ENCODE measurements around the gene ARHGAP28.
"Not testable (repeated sequence)": the region's sequence is repeated elsewhere in the genome, so short reads cannot be mapped to it uniquely, and the experiment has no call there.

ARHGAP28 gene

GRCh38 chr18:6778459-6779247 lies 49.1 kb downstream of the ARHGAP28 start:
- no peak for DNase-seq

- DNase-seq, result no peak
Measured at GRCh38 chr18:6781142-6781714, 51.7 kb downstream of the ARHGAP28 start.

- DNase-seq, result no peak
Measured at GRCh38 chr18:6781796-6782195, 52.3 kb downstream of the ARHGAP28 start.

GRCh38 chr18:6782861-6783260 lies 53.3 kb downstream of the ARHGAP28 start:
- no peak for DNase-seq

- no peak for DNase-seq
Measured at GRCh38 chr18:6784046-6784445, 54.5 kb downstream of the ARHGAP28 start.

- no peak for DNase-seq
Measured at GRCh38 chr18:6785001-6785400, 55.5 kb downstream of the ARHGAP28 start.

- DNase-seq, result no peak
Measured at GRCh38 chr18:6785411-6785810, 55.9 kb downstream of the ARHGAP28 start.

- no peak for DNase-seq
Measured at GRCh38 chr18:6792391-6792790, 62.9 kb downstream of the ARHGAP28 start.

- no peak for DNase-seq
Measured at GRCh38 chr18:6793455-6793854, 63.9 kb downstream of the ARHGAP28 start.

- DNase-seq, result no peak
Measured at GRCh38 chr18:6793986-6794385, 64.5 kb downstream of the ARHGAP28 start.

GRCh38 chr18:6795307-6795706 lies 65.8 kb downstream of the ARHGAP28 start:
- DNase-seq, result no peak

- no peak for DNase-seq
Measured at GRCh38 chr18:6796511-6796910, 67.0 kb downstream of the ARHGAP28 start.

- DNase-seq, result no peak
Measured at GRCh38 chr18:6797171-6797570, 67.7 kb downstream of the ARHGAP28 start.

- DNase-seq, result no peak
Measured at GRCh38 chr18:6798896-6799295, 69.4 kb downstream of the ARHGAP28 start.

- not testable (repeated sequence) for DNase-seq
Measured at GRCh38 chr18:6800309-6800708, 70.8 kb downstream of the ARHGAP28 start.

- no peak for DNase-seq
Measured at GRCh38 chr18:6807515-6808257, 78.2 kb downstream of the ARHGAP28 start.

- no peak for DNase-seq
Measured at GRCh38 chr18:6810191-6810590, 80.7 kb downstream of the ARHGAP28 start.

GRCh38 chr18:6811816-6812215 lies 82.3 kb downstream of the ARHGAP28 start:
- no peak for DNase-seq

GRCh38 chr18:6814882-6815425 lies 85.4 kb downstream of the ARHGAP28 start:
- no peak for DNase-seq

GRCh38 chr18:6816154-6816553 lies 86.6 kb downstream of the ARHGAP28 start:
- no peak for DNase-seq

GRCh38 chr18:6819332-6819731 lies 89.8 kb downstream of the ARHGAP28 start:
- no peak for DNase-seq

GRCh38 chr18:6820314-6820713 lies 90.8 kb downstream of the ARHGAP28 start:
- DNase-seq, result no peak

GRCh38 chr18:6821356-6821755 lies 91.8 kb downstream of the ARHGAP28 start:
- no peak for DNase-seq

- DNase-seq, result not testable (repeated sequence)
Measured at GRCh38 chr18:6827161-6827560, 97.6 kb downstream of the ARHGAP28 start.
